Loucy (cell line): ENCODE results near the gene MYO18A.
A peak's percentile ranks its signal among the peaks of the same experiment; 100 is the strongest.

Experiments
- H2AFZ ChIP-seq: fragments of 200-600 bp; sonication (generic); 2 replicates; pipeline ENCODE4 v1.6.0; 2016; ENCODE audit warnings: antibody characterized with exemption, mild to moderate bottlenecking, low read length, moderate library complexity
- H3F3A ChIP-seq: fragments of 200-600 bp; 2 replicates; pipeline ENCODE4 v1.6.0; 2016; ENCODE audit warnings: antibody characterized with exemption, low read depth, mild to moderate bottlenecking
- H3K27me3 ChIP-seq: fragments of 200-600 bp; sonication (generic); 2 replicates; pipeline ENCODE4 v1.6.1; 2014; ENCODE audit warnings: low read length, mild to moderate bottlenecking; ENCODE audit not compliant: insufficient read depth, poor library complexity, severe bottlenecking
- H3K36me3 ChIP-seq: fragments of 200-600 bp; sonication (generic); 2 replicates; pipeline ENCODE4 v1.6.1; 2016; ENCODE audit warnings: low read length; ENCODE audit not compliant: insufficient read depth
- H3K4me1 ChIP-seq: fragments of 200-600 bp; sonication (generic); 2 replicates; pipeline ENCODE4 v1.5.1; 2014; ENCODE audit warnings: low read length, mild to moderate bottlenecking; ENCODE audit not compliant: insufficient read depth, poor library complexity, severe bottlenecking
- H3K4me2 ChIP-seq: fragments of 200-600 bp; sonication (generic); 2 replicates; pipeline ENCODE4 v1.6.0; 2014; ENCODE audit warnings: antibody characterized with exemption, low read length, low read depth, mild to moderate bottlenecking; ENCODE audit not compliant: poor library complexity, severe bottlenecking
- H3K4me3 ChIP-seq: fragments of 200-600 bp; sonication (generic); 2 replicates; pipeline ENCODE4 v1.5.1; 2014; ENCODE audit warnings: low read length, mild to moderate bottlenecking, mixed read lengths; ENCODE audit not compliant: poor library complexity, severe bottlenecking
- H3K79me2 ChIP-seq: fragments of 200-600 bp; sonication (generic); 2 replicates; pipeline ENCODE4 v1.6.1; 2014; ENCODE audit warnings: low read length; ENCODE audit not compliant: insufficient read depth
- H3K9ac ChIP-seq: fragments of 200-600 bp; sonication (generic); 2 replicates; pipeline ENCODE4 v1.6.0; 2014; ENCODE audit warnings: mild to moderate bottlenecking, low read depth, low read length, moderate library complexity; ENCODE audit not compliant: poor library complexity, severe bottlenecking
- H3K9me2 ChIP-seq: fragments of 200-600 bp; sonication (generic); replicated peaks from 2 replicates; pipeline ENCODE4 v1.6.1; 2016; ENCODE audit warnings: low read depth, low read length, mixed read lengths
- H3K9me3 ChIP-seq: fragments of 200-600 bp; sonication (generic); 2 replicates; pipeline ENCODE4 v1.6.1; 2014; ENCODE audit warnings: mild to moderate bottlenecking, antibody characterized with exemption, low read length, low read depth; ENCODE audit not compliant: insufficient read depth
- H4K20me1 ChIP-seq: fragments of 200-600 bp; sonication (generic); 2 replicates; pipeline ENCODE4 v1.6.0; 2014; ENCODE audit warnings: antibody characterized with exemption, low read length, mild to moderate bottlenecking; ENCODE audit not compliant: insufficient read depth, poor library complexity, severe bottlenecking
- EZH2phosphoT487 ChIP-seq: fragments of 200-600 bp; IDR thresholded peaks from 2 replicates; pipeline ENCODE4 v1.6.1; 2018; ENCODE audit warnings: antibody characterized with exemption, mild to moderate bottlenecking, moderate library complexity, borderline replicate concordance
- TF ChIP-seq, protein P1 (sequence below): fragments of 200-600 bp; sonication (generic); conservative IDR thresholded peaks from 2 replicates; pipeline ENCODE4 v1.5.1; 2014; ENCODE audit warnings: mild to moderate bottlenecking, antibody characterized with exemption, low read length

MYO18A gene

DNA sequence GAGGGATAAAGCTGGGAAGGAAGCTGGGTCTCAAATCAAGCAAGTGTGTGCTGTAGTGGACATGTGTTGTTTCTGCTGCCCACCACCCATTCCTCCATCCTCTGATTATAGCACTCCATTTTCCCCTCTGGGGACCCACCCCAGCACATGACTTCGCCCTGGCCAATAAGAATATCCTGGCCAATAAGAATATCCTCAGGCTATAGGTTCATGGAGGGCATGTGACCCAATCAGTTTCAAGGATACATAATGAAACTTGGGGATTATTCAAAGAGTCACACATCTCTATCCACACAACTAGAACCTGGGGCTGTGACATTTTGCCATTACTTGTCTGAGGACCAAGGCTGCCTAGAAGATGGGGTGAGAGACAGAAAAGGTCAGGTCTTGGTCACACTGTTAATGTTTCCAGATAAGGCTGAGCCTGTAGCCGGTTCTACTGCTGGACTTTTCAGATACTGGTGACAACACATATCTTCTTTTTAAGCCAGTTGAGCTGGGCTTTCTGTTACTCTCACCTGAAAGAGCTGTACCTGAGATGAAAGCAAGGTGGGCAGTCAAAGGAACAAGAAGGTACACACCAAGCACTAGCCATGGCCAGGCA lies 33.7 kb downstream of the MYO18A start:
- H3K79me2 ChIP-seq, result peaks cover 14% of the 10 kb centered on the region; the same call in 1 of the 2 replicates
- no peaks in the 10 kb centered on the region for H3K36me3 ChIP-seq
- H3K9me3 ChIP-seq, result no peaks in the 10 kb centered on the region
- no peaks in the 10 kb centered on the region for H3K9me2 ChIP-seq
- H3K4me1 ChIP-seq, result peaks cover 60% of the 10 kb centered on the region
- no peak overlapping the region for H3K4me2 ChIP-seq
- H3K4me3 ChIP-seq, result no peak overlapping the region
- H3K9ac ChIP-seq, result no peak overlapping the region
- H2AFZ ChIP-seq, result no peak overlapping the region
- TF ChIP-seq, protein P1, sequence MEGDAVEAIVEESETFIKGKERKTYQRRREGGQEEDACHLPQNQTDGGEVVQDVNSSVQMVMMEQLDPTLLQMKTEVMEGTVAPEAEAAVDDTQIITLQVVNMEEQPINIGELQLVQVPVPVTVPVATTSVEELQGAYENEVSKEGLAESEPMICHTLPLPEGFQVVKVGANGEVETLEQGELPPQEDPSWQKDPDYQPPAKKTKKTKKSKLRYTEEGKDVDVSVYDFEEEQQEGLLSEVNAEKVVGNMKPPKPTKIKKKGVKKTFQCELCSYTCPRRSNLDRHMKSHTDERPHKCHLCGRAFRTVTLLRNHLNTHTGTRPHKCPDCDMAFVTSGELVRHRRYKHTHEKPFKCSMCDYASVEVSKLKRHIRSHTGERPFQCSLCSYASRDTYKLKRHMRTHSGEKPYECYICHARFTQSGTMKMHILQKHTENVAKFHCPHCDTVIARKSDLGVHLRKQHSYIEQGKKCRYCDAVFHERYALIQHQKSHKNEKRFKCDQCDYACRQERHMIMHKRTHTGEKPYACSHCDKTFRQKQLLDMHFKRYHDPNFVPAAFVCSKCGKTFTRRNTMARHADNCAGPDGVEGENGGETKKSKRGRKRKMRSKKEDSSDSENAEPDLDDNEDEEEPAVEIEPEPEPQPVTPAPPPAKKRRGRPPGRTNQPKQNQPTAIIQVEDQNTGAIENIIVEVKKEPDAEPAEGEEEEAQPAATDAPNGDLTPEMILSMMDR, result no peak
- TF ChIP-seq EZH2phosphoT487, result no peak
- no peaks in the 10 kb centered on the region for H3K27me3 ChIP-seq
- H4K20me1 ChIP-seq, result no peaks in the 10 kb centered on the region
- no peaks in the 10 kb centered on the region for H3F3A ChIP-seq

DNA sequence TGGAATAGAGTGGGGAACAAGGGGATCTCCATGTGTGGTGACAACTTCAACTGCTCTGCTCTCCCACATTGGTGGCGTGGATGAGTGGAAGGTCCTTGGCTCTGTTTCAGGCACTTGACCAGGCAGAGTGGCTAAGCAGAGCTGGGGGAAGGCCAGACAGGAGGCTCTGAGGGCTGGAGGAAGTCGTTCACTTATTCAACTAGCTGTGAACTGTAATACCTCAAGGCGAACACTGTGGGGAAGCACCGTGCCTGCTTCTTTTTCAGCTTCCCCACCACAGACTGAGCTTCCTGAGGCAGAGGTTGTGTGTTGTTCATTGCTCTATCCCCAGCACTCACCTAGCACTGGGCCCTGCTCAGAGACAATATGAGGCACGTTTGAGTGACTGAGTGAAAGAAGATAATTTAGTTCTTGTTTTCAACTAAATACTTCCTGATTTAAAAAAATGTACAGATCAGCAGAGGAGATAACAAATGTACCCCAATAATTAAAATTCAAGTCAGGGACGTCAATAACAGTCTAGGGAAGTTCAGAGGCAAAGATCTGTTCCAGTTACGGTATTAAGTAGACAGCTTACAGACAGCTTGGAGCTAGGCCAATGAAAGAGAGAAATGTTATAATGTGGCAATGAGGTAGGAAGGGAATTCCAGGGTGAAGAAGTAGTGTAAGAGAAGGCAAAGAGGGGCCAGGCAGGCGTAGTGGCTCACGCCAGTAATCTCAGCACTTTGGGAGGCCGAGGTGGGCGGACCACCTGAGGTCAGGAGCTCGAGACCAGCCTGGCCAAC lies 34.7 kb downstream of the MYO18A start:
- Histone ChIP-seq H3K27me3 (no peaks in the 10 kb centered on the region), H4K20me1 (no peaks in the 10 kb centered on the region), H3K4me1 (peaks cover 61% of the 10 kb centered on the region), H3K9me3 (no peaks in the 10 kb centered on the region), H3K4me3 (no peak overlapping the region), H3K9ac (peak overlapping the region; percentile 17), H3K4me2 (peak overlapping the region; percentile 44), H3K36me3 (no peaks in the 10 kb centered on the region), H3K9me2 (no peaks in the 10 kb centered on the region), H3K79me2 (peaks cover 19% of the 10 kb centered on the region; the same call in 1 of the 2 replicates), H3F3A (0 out of 2 replicates have a peak, but pooled peaks cover 4% of the 10 kb centered on the region), H2AFZ (no peak overlapping the region)
- TF ChIP-seq, protein P1, result peak; percentile 65
- no peak for TF ChIP-seq EZH2phosphoT487

DNA sequence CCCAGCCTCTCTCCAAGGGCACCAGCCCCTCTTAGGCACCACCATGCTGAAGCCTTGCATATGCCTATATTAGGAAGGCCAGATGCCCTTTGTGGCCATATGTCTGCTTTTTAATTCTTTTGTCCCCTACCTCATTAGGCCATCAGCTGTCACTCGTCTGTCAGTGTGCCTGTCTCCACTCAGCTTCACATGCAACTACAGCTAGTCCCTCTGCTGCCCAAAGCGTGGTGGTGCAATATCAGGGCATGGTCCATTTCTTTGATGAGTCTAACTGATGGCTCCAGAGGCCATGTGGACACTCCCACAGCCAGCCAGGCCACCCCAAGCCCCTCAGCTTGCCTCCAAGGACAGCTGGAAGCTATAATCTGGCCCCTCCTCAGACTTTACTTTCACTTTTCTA lies 36.3 kb downstream of the MYO18A start:
- H3K9ac ChIP-seq, result peak overlapping the region; percentile 15
- TF ChIP-seq, protein P1, result peak; percentile 79
- no peak for TF ChIP-seq EZH2phosphoT487
- peaks cover 46% of the 10 kb centered on the region for H3K4me1 ChIP-seq
- H3K79me2 ChIP-seq, result peaks cover 30% of the 10 kb centered on the region; the same call in 1 of the 2 replicates
- no peak overlapping the region for H3K4me3 ChIP-seq
- no peaks in the 10 kb centered on the region for H3K36me3 ChIP-seq
- H4K20me1 ChIP-seq, result no peaks in the 10 kb centered on the region
- peak overlapping the region; percentile 9 for H3K4me2 ChIP-seq
- 0 out of 2 replicates have a peak, but pooled peaks cover 9% of the 10 kb centered on the region for H3F3A ChIP-seq
- no peak overlapping the region for H2AFZ ChIP-seq
- H3K27me3 ChIP-seq, result peaks cover 5% of the 10 kb centered on the region
- H3K9me2 ChIP-seq, result no peaks in the 10 kb centered on the region
- H3K9me3 ChIP-seq, result no peaks in the 10 kb centered on the region
